Measurements from ENCODE around the gene STON2. TPM values are rescaled to one million over a fixed set of nuclear protein-coding genes. Genes with fewer than 3 reads are reported as not detected.

STON2 gene, protein sequence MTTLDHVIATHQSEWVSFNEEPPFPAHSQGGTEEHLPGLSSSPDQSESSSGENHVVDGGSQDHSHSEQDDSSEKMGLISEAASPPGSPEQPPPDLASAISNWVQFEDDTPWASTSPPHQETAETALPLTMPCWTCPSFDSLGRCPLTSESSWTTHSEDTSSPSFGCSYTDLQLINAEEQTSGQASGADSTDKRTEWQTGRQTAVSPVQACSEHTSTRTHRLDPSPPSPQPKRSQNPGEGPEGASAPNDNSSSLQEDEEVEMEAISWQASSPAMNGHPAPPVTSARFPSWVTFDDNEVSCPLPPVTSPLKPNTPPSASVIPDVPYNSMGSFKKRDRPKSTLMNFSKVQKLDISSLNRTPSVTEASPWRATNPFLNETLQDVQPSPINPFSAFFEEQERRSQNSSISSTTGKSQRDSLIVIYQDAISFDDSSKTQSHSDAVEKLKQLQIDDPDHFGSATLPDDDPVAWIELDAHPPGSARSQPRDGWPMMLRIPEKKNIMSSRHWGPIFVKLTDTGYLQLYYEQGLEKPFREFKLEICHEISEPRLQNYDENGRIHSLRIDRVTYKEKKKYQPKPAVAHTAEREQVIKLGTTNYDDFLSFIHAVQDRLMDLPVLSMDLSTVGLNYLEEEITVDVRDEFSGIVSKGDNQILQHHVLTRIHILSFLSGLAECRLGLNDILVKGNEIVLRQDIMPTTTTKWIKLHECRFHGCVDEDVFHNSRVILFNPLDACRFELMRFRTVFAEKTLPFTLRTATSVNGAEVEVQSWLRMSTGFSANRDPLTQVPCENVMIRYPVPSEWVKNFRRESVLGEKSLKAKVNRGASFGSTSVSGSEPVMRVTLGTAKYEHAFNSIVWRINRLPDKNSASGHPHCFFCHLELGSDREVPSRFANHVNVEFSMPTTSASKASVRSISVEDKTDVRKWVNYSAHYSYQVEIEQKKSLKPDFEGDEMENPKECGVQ
- not detected in 2 replicates for total RNA-seq (2014; rRNA removed; shearing (Covaris generic); ENCODE audit: low replicate concordance)

DNA sequence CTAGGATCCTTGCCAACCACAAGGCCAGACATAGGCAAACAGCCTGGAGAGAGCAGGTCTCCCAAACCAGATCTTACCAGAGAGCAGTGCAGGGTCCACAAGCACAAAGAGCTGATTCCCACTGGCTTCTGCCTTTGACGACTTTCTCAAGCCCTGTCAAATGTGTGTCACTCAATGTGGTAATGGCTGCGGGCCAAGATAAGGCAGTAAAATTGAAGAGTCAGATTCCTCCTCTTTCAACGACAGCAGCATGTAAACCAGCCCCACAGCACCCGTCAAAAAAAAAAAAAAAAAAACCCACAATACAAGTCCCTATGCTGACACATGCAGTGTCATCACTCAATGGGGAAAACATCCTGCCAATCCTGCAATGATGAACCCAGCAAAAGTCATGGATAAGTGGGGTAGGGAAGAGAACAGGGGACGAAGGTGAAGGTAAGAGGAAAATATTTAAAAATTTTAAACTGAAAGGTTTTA is at the start of gene STON2:
Gene STON2, minus strand, starts transcription at position 123 of the 477 bp plus-strand sequence. CDS start 1,942 bp downstream, outside the sequence.
- H3K9me3 ChIP-seq: no peaks in the 10 kb centered on the region
- H3K36me3 ChIP-seq: no peaks in the 10 kb centered on the region
- peak; percentile 54 for DNase-seq
- H3K27me3 ChIP-seq: no peaks in the 10 kb centered on the region
- H3K4me3 ChIP-seq: no peak within 1 kb of the TSS

GRCh38 chr14:81449576-81449975 is 49.5 kb upstream of the STON2 start:
- Histone ChIP-seq H3K4me3 (no peak overlapping the region), H3K9me3 (no peaks in the 10 kb centered on the region), H3K36me3 (no peaks in the 10 kb centered on the region), H3K27me3 (no peaks in the 10 kb centered on the region)
- DNase-seq: no peak

- H3K36me3 ChIP-seq: no peaks in the 10 kb centered on the region
- no peaks in the 10 kb centered on the region for H3K9me3 ChIP-seq
- H3K27me3 ChIP-seq: no peaks in the 10 kb centered on the region
- DNase-seq: no peak
- no peak overlapping the region for H3K4me3 ChIP-seq
These were observed 49.0 kb upstream of the STON2 start for GRCh38 chr14:81449114-81449513.

DNA sequence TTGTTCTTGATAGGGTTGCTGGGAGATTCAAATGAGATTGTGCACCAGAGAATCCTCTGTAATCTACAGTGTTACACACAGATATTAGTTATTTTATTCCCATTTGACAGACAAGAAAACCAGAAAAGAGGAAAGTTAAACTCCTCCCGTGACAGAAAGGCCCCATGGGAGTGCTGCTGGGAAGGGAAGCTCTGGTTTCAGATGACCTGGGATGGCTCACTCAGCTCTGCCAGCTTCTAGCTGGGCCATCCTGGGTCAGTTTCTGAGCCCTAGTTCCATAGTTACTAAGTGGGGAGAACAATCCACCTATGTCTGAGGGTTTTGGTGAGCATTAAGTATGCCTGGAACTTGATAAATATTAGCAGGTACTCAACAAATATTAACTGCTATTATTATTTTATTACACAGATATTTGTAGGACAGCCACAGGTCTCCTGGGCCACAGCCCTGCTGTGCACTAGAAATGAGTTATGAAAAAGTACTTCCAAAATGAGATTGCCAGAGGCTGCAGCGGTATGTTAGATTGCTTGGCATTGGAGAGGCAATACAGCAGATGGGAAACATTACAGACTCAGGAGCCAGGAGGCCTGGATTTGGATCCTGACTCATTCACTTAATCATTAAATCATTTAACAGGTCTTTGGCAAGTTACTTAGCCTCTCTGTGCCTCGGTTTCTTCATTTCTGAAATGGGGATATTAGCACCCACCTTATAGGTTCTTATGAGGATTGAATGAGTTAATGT is 47.1 kb upstream of the STON2 start:
- Histone ChIP-seq H3K9me3 (no peaks in the 10 kb centered on the region), H3K36me3 (no peaks in the 10 kb centered on the region), H3K27me3 (no peaks in the 10 kb centered on the region), H3K4me3 (no peak overlapping the region)
- DNase-seq: no peak

DNA sequence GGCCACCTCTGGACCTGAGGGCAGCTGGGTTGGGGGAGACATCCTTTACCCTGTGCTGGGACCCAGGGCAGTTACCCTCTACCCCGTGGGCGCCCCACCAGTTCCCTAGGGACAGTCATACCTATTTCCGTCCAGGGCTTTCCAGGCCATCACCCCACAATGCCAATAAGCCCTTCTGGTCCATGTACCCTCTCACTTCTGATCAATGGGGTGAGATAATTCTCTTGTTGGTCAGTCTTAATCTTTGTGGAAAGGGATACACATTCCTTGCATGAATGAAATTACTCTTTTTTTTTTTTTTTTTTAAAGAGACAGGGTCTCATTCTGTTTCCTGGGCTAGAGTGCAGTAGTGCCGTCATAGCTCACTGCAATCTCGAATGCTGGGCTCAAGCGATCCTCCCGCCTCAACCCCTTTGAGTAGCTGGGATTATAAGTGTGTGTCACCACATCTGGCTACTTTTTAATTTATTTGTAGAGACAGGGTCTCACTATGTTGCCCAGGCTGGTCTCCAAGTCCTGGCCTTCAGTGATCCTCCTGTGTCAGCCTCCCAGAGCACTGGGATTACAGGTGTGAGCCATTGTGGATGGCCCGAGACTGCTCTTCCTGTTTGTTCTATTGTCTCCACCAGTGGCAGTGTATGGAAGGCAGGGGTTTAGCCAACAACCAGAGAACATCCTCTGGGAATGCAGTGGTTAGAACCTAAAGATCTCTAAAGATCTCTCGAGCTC is 46.3 kb upstream of the STON2 start:
- Histone ChIP-seq H3K27me3 (no peaks in the 10 kb centered on the region), H3K36me3 (no peaks in the 10 kb centered on the region), H3K9me3 (no peaks in the 10 kb centered on the region), H3K4me3 (no peak overlapping the region)
- DNase-seq: no peak

DNA sequence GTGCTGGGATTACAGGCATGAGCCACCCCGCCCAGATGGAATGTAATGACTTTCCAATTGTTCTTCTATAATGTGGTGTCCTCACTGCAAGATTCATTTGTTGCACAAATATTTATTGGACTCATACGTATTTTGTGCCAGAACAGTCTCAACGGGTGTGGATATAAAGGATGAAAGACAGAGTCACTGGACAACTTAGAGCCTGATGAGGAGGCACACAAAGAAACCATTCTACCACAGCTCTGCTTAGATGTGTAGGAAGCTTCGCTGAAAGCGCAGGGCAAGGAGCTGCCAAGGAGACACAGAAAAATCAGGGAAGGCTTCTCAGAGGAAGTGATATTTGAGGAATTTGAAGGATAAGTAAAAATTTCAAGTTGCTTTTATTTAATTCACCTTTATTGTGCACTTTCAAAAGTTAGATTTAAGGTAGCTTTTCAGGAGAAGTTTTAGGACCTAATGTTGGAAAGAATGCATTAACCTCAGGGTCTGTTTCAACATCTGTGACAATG is 41.6 kb upstream of the STON2 start:
- no peak overlapping the region for H3K4me3 ChIP-seq

GRCh38 chr14:81440041-81440440 is 39.9 kb upstream of the STON2 start:
- Histone ChIP-seq H3K4me3 (no peak overlapping the region), H3K27me3 (peaks cover 16% of the 10 kb centered on the region), H3K36me3 (no peaks in the 10 kb centered on the region), H3K9me3 (no peaks in the 10 kb centered on the region)
- DNase-seq: no peak

More for the DNA sequence above, 41.6 kb upstream of the STON2 start:
- Histone ChIP-seq H3K27me3 (peaks cover 6% of the 10 kb centered on the region), H3K9me3 (no peaks in the 10 kb centered on the region), H3K36me3 (no peaks in the 10 kb centered on the region)
- DNase-seq: no peak

- no peak overlapping the region for H3K4me3 ChIP-seq
- peaks cover 21% of the 10 kb centered on the region for H3K27me3 ChIP-seq
- H3K36me3 ChIP-seq: no peaks in the 10 kb centered on the region
- H3K9me3 ChIP-seq: no peaks in the 10 kb centered on the region
- no peak for DNase-seq
These were observed 37.1 kb upstream of the STON2 start for GRCh38 chr14:81437244-81437643.

DNA sequence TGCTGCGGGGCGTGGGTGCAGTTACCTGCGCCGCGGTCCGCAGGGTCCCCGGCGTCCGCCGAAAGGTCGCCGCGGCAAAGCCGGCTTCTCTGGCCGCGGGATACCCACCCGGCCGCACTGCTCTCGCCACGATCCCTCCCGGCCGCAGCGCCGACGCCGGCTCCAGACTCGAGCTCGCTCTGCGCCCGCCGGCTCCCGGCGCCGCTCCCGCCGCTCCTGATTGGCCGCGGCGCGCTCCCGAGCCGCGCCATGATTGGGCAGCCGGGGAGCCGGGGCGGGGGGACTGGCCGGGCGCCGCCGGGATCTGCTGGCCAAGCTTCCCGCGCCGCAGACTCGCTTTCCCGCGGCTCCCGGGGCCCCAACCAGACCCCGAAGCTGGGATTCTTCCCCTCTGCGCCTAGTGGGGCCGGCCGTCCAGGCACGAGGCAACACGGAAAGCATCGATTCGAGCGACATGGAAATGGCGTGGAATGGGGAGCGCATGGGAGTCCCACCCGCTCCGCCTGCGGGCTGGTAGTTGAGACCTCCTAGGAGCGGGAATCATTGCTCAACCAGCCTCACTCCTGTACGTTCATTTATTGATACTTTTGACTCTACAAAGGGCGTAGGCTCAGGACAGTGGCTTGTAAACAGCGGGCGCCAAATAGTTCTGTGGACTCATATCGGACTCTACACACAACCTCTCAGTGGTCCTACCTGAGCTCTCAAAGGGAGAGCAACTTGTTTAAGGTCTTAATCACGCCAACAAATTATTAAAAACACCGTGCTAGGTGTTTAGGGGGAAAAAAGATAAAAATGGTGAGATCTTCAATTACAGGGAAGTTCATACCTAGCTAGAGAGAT is 36.4 kb upstream of the STON2 start:
- Histone ChIP-seq H3K36me3 (no peaks in the 10 kb centered on the region), H3K27me3 (peaks cover 21% of the 10 kb centered on the region), H3K4me3 (peak overlapping the region; percentile 35), H3K9me3 (no peaks in the 10 kb centered on the region)
- peak; percentile 68 for DNase-seq

- H3K36me3 ChIP-seq: no peaks in the 10 kb centered on the region
- peaks cover 21% of the 10 kb centered on the region for H3K27me3 ChIP-seq
- DNase-seq: peak; percentile 12
- no peak overlapping the region for H3K4me3 ChIP-seq
- no peaks in the 10 kb centered on the region for H3K9me3 ChIP-seq
These were observed 35.5 kb upstream of the STON2 start for GRCh38 chr14:81435391-81436295.

DNA sequence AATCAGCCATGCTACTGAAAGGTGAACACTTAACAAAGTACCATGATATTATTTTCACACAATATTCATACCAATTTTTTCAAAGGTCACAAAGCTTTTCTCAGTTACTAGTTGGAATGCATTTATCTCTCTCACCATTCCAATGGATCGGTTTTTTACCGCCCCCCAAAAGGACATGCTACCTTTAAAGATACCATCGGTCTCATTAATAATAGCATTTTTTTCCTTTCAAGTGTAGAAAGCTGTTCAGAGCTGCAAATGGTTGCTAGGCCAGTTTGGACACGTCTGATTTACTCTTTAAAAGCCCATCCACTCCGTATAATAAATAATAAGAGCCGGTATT is 34.9 kb upstream of the STON2 start:
- no peak for DNase-seq
- H3K27me3 ChIP-seq: peaks cover 21% of the 10 kb centered on the region
- no peaks in the 10 kb centered on the region for H3K9me3 ChIP-seq
- no peaks in the 10 kb centered on the region for H3K36me3 ChIP-seq
- no peak overlapping the region for H3K4me3 ChIP-seq

GRCh38 chr14:81434230-81434629 is 34.1 kb upstream of the STON2 start:
- no peaks in the 10 kb centered on the region for H3K36me3 ChIP-seq
- H3K9me3 ChIP-seq: no peaks in the 10 kb centered on the region
- peaks cover 21% of the 10 kb centered on the region for H3K27me3 ChIP-seq

DNA sequence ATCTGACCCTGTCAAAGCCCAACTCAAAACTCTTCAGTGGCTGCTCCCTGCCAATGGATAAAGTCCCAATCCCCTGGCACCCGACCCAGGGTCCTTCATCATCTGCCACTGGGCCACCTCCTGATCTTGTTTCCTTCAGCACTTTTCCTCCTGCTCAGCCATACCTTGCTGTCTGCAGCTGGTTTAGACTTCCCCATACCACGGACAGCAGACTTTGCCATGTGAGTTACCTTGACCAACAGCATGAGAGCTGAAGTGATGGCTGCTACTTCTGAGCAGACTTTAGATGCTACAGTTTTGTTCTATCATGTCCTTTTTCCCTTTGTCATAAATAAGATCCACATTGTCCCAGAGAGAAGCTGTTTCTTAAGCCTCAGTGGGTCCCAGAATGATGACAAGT is 33.3 kb upstream of the STON2 start:
- Histone ChIP-seq H3K27me3 (peaks cover 21% of the 10 kb centered on the region), H3K9me3 (no peaks in the 10 kb centered on the region), H3K4me3 (no peak overlapping the region), H3K36me3 (no peaks in the 10 kb centered on the region)
- DNase-seq: no peak

More at GRCh38 chr14:81434230-81434629, 34.1 kb upstream of the STON2 start:
- DNase-seq: no peak
- H3K4me3 ChIP-seq: no peak overlapping the region

- Histone ChIP-seq H3K9me3 (no peaks in the 10 kb centered on the region), H3K36me3 (no peaks in the 10 kb centered on the region), H3K27me3 (peaks cover 21% of the 10 kb centered on the region), H3K4me3 (no peak overlapping the region)
- no peak for DNase-seq
These were observed 32.1 kb upstream of the STON2 start for GRCh38 chr14:81432219-81432661.
